ENCODE measurements around the gene SLCO2A1.

The SLCO2A1 gene

GRCh38 chr3:133880886-133881455, 148.8 kb downstream of the SLCO2A1 start:
- DNase-seq (ENCODE audit: low read depth) = no peak
- H3K4me3 ChIP-seq (replicated peaks; ENCODE audit: low read depth, low read length) = no peak overlapping the region
- no peak for TF ChIP-seq CTCF (IDR thresholded peaks at IDR 0.05; ENCODE audit: low read length, missing control alignments)

- H3K4me3 ChIP-seq (replicated peaks; ENCODE audit: low read depth, low read length) = no peak overlapping the region
- TF ChIP-seq CTCF (IDR thresholded peaks at IDR 0.05; ENCODE audit: low read length, missing control alignments) = no peak
- DNase-seq (ENCODE audit: low read depth) = no peak
Measured at GRCh38 chr3:133880287-133880686, 149.4 kb downstream of the SLCO2A1 start.

- H3K4me3 ChIP-seq (replicated peaks; ENCODE audit: low read depth, low read length) = no peak overlapping the region
- DNase-seq (ENCODE audit: low read depth) = no peak
- no peak for TF ChIP-seq CTCF (IDR thresholded peaks at IDR 0.05; ENCODE audit: low read length, missing control alignments)
Measured at GRCh38 chr3:133878518-133878917, 151.2 kb downstream of the SLCO2A1 start.

Measured in fibroblast of pulmonary artery (primary cell).